ENCODE results near the gene SLC39A12. TPM values are rescaled to one million over a fixed set of nuclear protein-coding genes. Genes with fewer than 3 reads are reported as not detected.

The SLC39A12 gene
- total and polyA plus RNA-seq, 2 of the 13 experiments (the other 11 are each of a cell fraction or from before 2014, with no cell fraction given), result not detected

DNA sequence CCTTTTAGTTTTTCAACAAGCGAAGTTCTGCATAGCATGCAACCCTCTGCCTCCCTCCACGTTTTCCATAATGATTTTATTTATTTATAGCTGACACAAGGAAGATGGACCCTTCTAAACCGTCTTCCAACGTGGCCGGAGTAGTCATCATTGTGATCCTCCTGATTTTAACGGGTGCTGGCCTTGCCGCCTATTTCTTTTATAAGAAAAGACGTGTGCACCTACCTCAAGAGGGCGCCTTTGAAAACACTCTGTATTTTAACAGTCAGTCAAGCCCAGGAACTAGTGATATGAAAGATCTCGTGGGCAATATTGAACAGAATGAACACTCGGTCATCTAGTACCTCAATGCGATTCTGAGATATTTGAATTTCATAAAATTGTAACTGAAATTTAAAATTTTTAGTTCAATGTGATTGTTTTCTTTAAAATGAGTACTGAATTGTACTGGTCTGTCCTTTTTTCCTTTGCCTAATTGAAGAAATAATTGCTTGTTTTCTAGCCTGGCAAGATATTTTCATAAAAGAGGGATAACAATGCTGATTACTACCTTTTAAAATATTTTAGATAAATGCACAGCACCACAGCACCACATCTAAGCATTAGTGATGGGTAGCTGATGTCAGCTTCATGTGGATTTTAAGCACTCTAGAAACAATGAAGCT, 41.5 kb upstream of the SLC39A12 start:
- ChIA-PET POLR2A (no interaction called here), CTCF (ENCODE audit: low intra/inter-chr PET ratio, low total read pairs) (interaction anchor here (1.1 to 1.3 kb wide), 2 partner anchors 305 to 329 kb away, joined by 3 read pairs; no protein-coding TSS in a partner anchor)
- no peak overlapping the region for H3K9ac ChIP-seq (ENCODE audit: insufficient read depth, low read depth, low read length)
- H4K20me1 ChIP-seq (ENCODE audit: insufficient read depth, low read length), result 0 out of 2 replicates have a peak, but pooled peaks cover 2% of the 10 kb centered on the region
- H3K4me2 ChIP-seq (ENCODE audit: low read depth, low read length), result no peak overlapping the region
- DNase-seq (ENCODE audit: low spot score), result peak; percentile 47
- H3K4me3 ChIP-seq (replicated peaks in 1 of 3; ENCODE audit: insufficient read depth in 1 of 3, low read depth in 2 of 3, low read length in 3 of 3), result no peak overlapping the region
- H3K9me3 ChIP-seq (ENCODE audit: low read length), result no peaks in the 10 kb centered on the region
- no peak overlapping the region for H3K27ac ChIP-seq (ENCODE audit: extremely low read length, insufficient read depth, low read length)
- peak; percentile 36 for FAIRE-seq
- no peaks in the 10 kb centered on the region for H3K4me1 ChIP-seq (ENCODE audit: insufficient read depth, low read length)
- WGBS (ENCODE audit: low lambda C conversion rate), result 4% methylated on average over 12 of the region's 12 CpGs
- ATAC-seq, result peak; percentile 66
- no TSS peak for BruUV-seq (replicated peaks)
- H3K36me3 ChIP-seq (replicated peaks in 1 of 2; ENCODE audit: control insufficient read depth in 1 of 2, insufficient read depth in 2 of 2, low read length in 2 of 2), result no peaks in the 10 kb centered on the region
- no peak overlapping the region for H2AFZ ChIP-seq (ENCODE audit: low read length)
- intact Hi-C loops (cut with micrococcal nuclease; ENCODE audit: unreplicated experiment) (loop anchor here (1.0 to 2.0 kb wide), 2 partner anchors 199 to 305 kb away; no protein-coding TSS in a partner anchor), in situ Hi-C loops (cut with HindIII; ENCODE audit: extremely low pct_ligation_motif_present, low pct_unique_long_range_greater_than_20kb) (loop anchor here (10.0 kb wide), 1 partner anchor 305 kb away; no protein-coding TSS in a partner anchor)
- H3K79me2 ChIP-seq (ENCODE audit: insufficient read depth, low read length), result no peaks in the 10 kb centered on the region
- peaks cover 0 to 7% of the 10 kb centered on the region in 2 experiments; a peak in 1 of 5 replicates for H3K27me3 ChIP-seq (ENCODE audit: control insufficient read depth in 1 of 2, insufficient read depth in 2 of 2, low read length in 2 of 2)
- TF ChIP-seq STAG1 (CRISPR knock-in tag; IDR thresholded peaks at IDR 0.05) (peak; percentile 54), ZNF3 (CRISPR knock-in tag; IDR thresholded peaks at IDR 0.05) (peak; percentile 62; the same call in 1 of the 2 replicates), TCF12 (IDR thresholded peaks at IDR 0.05) (no peak), TCF12 (CRISPR knock-in tag; IDR thresholded peaks at IDR 0.05) (no peak), TRIM22 (IDR thresholded peaks at IDR 0.05) (no peak), ZSCAN12 (CRISPR knock-in tag; IDR thresholded peaks at IDR 0.05) (no peak), ZNF569 (CRISPR knock-in tag; IDR thresholded peaks at IDR 0.05; ENCODE audit: borderline replicate concordance) (no peak)
- TF ChIP-seq, protein P1, sequence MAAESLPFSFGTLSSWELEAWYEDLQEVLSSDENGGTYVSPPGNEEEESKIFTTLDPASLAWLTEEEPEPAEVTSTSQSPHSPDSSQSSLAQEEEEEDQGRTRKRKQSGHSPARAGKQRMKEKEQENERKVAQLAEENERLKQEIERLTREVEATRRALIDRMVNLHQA (CRISPR knock-in tag; IDR thresholded peaks at IDR 0.05), result no peak
- TF ChIP-seq, protein P2, sequence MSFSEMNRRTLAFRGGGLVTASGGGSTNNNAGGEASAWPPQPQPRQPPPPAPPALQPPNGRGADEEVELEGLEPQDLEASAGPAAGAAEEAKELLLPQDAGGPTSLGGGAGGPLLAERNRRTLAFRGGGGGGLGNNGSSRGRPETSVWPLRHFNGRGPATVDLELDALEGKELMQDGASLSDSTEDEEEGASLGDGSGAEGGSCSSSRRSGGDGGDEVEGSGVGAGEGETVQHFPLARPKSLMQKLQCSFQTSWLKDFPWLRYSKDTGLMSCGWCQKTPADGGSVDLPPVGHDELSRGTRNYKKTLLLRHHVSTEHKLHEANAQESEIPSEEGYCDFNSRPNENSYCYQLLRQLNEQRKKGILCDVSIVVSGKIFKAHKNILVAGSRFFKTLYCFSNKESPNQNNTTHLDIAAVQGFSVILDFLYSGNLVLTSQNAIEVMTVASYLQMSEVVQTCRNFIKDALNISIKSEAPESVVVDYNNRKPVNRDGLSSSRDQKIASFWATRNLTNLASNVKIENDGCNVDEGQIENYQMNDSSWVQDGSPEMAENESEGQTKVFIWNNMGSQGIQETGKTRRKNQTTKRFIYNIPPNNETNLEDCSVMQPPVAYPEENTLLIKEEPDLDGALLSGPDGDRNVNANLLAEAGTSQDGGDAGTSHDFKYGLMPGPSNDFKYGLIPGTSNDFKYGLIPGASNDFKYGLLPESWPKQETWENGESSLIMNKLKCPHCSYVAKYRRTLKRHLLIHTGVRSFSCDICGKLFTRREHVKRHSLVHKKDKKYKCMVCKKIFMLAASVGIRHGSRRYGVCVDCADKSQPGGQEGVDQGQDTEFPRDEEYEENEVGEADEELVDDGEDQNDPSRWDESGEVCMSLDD (CRISPR knock-in tag; IDR thresholded peaks at IDR 0.05; ENCODE audit: borderline replicate concordance), result no peak
- TF ChIP-seq, protein P3, sequence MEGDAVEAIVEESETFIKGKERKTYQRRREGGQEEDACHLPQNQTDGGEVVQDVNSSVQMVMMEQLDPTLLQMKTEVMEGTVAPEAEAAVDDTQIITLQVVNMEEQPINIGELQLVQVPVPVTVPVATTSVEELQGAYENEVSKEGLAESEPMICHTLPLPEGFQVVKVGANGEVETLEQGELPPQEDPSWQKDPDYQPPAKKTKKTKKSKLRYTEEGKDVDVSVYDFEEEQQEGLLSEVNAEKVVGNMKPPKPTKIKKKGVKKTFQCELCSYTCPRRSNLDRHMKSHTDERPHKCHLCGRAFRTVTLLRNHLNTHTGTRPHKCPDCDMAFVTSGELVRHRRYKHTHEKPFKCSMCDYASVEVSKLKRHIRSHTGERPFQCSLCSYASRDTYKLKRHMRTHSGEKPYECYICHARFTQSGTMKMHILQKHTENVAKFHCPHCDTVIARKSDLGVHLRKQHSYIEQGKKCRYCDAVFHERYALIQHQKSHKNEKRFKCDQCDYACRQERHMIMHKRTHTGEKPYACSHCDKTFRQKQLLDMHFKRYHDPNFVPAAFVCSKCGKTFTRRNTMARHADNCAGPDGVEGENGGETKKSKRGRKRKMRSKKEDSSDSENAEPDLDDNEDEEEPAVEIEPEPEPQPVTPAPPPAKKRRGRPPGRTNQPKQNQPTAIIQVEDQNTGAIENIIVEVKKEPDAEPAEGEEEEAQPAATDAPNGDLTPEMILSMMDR (CRISPR knock-in tag; IDR thresholded peaks at IDR 0.05), result peak; percentile 54
- TF ChIP-seq, protein P4, sequence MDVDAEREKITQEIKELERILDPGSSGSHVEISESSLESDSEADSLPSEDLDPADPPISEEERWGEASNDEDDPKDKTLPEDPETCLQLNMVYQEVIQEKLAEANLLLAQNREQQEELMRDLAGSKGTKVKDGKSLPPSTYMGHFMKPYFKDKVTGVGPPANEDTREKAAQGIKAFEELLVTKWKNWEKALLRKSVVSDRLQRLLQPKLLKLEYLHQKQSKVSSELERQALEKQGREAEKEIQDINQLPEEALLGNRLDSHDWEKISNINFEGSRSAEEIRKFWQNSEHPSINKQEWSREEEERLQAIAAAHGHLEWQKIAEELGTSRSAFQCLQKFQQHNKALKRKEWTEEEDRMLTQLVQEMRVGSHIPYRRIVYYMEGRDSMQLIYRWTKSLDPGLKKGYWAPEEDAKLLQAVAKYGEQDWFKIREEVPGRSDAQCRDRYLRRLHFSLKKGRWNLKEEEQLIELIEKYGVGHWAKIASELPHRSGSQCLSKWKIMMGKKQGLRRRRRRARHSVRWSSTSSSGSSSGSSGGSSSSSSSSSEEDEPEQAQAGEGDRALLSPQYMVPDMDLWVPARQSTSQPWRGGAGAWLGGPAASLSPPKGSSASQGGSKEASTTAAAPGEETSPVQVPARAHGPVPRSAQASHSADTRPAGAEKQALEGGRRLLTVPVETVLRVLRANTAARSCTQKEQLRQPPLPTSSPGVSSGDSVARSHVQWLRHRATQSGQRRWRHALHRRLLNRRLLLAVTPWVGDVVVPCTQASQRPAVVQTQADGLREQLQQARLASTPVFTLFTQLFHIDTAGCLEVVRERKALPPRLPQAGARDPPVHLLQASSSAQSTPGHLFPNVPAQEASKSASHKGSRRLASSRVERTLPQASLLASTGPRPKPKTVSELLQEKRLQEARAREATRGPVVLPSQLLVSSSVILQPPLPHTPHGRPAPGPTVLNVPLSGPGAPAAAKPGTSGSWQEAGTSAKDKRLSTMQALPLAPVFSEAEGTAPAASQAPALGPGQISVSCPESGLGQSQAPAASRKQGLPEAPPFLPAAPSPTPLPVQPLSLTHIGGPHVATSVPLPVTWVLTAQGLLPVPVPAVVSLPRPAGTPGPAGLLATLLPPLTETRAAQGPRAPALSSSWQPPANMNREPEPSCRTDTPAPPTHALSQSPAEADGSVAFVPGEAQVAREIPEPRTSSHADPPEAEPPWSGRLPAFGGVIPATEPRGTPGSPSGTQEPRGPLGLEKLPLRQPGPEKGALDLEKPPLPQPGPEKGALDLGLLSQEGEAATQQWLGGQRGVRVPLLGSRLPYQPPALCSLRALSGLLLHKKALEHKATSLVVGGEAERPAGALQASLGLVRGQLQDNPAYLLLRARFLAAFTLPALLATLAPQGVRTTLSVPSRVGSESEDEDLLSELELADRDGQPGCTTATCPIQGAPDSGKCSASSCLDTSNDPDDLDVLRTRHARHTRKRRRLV (CRISPR knock-in tag; IDR thresholded peaks at IDR 0.05), result no peak

Data from HepG2 (cell line).